DOHH2 (cell line): ENCODE results near the gene KLK13.

Source experiments
- H3F3A ChIP-seq: fragments of 200-600 bp; sonication (generic), shearing (Covaris generic); 2 replicates; pipeline ENCODE4 v1.6.0; 2016; ENCODE audit warnings: antibody characterized with exemption, mild to moderate bottlenecking; ENCODE audit not compliant: control insufficient read depth, insufficient read depth
- H3K27ac ChIP-seq: fragments of 200-600 bp; sonication (generic); 2 replicates; pipeline ENCODE4 v1.5.1; 2014; ENCODE audit warnings: low read depth, mild to moderate bottlenecking, low read length, moderate library complexity
- H3K27me3 ChIP-seq: fragments of 200-600 bp; sonication (generic); 2 replicates; pipeline ENCODE4 v1.6.1; 2014; ENCODE audit warnings: mild to moderate bottlenecking, low read length, mixed read lengths; ENCODE audit not compliant: control insufficient read depth
- H3K36me3 ChIP-seq: fragments of 200-600 bp; sonication (generic); 2 replicates; pipeline ENCODE4 v1.6.1; 2014; ENCODE audit warnings: mild to moderate bottlenecking, low read length, moderate library complexity, mixed read lengths; ENCODE audit not compliant: control insufficient read depth
- H3K4me1 ChIP-seq: fragments of 200-600 bp; sonication (generic); 2 replicates; pipeline ENCODE4 v1.6.1; 2014; ENCODE audit warnings: mild to moderate bottlenecking, low read length, mixed read lengths; ENCODE audit not compliant: control insufficient read depth
- H3K4me2 ChIP-seq: fragments of 200-600 bp; sonication (generic); 2 replicates; pipeline ENCODE4 v1.6.0; 2014; ENCODE audit warnings: mild to moderate bottlenecking, low read length, moderate library complexity
- H3K4me3 ChIP-seq: fragments of 200-600 bp; sonication (generic); 2 replicates; pipeline ENCODE4 v1.5.1; 2014; ENCODE audit warnings: mild to moderate bottlenecking, low read length, mixed read lengths
- H3K79me2 ChIP-seq: fragments of 200-600 bp; sonication (generic); 2 replicates; pipeline ENCODE4 v1.6.1; 2014; ENCODE audit warnings: mild to moderate bottlenecking, low read length, mixed read lengths; ENCODE audit not compliant: control insufficient read depth
- H3K9me2 ChIP-seq: fragments of 200-600 bp; sonication (generic); replicated peaks from 2 replicates; pipeline ENCODE4 v1.6.1; 2014; ENCODE audit warnings: mild to moderate bottlenecking, low read length, mixed read lengths; ENCODE audit not compliant: control insufficient read depth
- H3K9me3 ChIP-seq: fragments of 200-600 bp; sonication (generic); 2 replicates; pipeline ENCODE4 v1.6.1; 2014; ENCODE audit warnings: antibody characterized with exemption, low read length, mixed read lengths; ENCODE audit not compliant: control insufficient read depth, insufficient read depth
- H4K20me1 ChIP-seq: fragments of 200-600 bp; sonication (generic); 2 replicates; pipeline ENCODE4 v1.6.0; 2014; ENCODE audit warnings: low read depth, mild to moderate bottlenecking, antibody characterized with exemption, low read length, moderate library complexity; ENCODE audit not compliant: control insufficient read depth, insufficient read depth
- EZH2phosphoT487 ChIP-seq: fragments of 200-600 bp; sonication (generic); IDR thresholded peaks from 2 replicates; pipeline ENCODE4 v1.6.1; 2017; ENCODE audit warnings: borderline replicate concordance, mild to moderate bottlenecking, antibody characterized with exemption, low read length, moderate library complexity, mixed read lengths
- TF ChIP-seq, protein P1 (sequence below): fragments of 200-600 bp; sonication (generic); IDR thresholded peaks from one replicate; pipeline ENCODE4 v1.5.1; 2014; ENCODE audit warnings: antibody characterized with exemption, mild to moderate bottlenecking, low read depth, low read length; ENCODE audit not compliant: poor library complexity, severe bottlenecking

KLK13 gene, protein sequence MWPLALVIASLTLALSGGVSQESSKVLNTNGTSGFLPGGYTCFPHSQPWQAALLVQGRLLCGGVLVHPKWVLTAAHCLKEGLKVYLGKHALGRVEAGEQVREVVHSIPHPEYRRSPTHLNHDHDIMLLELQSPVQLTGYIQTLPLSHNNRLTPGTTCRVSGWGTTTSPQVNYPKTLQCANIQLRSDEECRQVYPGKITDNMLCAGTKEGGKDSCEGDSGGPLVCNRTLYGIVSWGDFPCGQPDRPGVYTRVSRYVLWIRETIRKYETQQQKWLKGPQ

GRCh38 chr19:51064534-51065220 is at the start of gene KLK13:
KLK13 (minus strand) TSS chr19:51065092; CDS start chr19:51065067, 25 bp downstream.
- no peak within 1 kb of the TSS for H3K27ac ChIP-seq

GRCh38 chr19:51114087-51114729 is 49.3 kb upstream of the KLK13 start:
- no peak overlapping the region for H3K27ac ChIP-seq
- H3K4me2 ChIP-seq, result no peak overlapping the region
- no peaks in the 10 kb centered on the region for H3K36me3 ChIP-seq
- H3K79me2 ChIP-seq, result no peaks in the 10 kb centered on the region
- H4K20me1 ChIP-seq, result no peaks in the 10 kb centered on the region
- peaks cover 9% of the 10 kb centered on the region for H3K4me1 ChIP-seq
- no peaks in the 10 kb centered on the region for H3K9me3 ChIP-seq
- H3F3A ChIP-seq, result no peaks in the 10 kb centered on the region
- H3K9me2 ChIP-seq, result no peaks in the 10 kb centered on the region
- H3K4me3 ChIP-seq, result no peak overlapping the region
- no peak for TF ChIP-seq EZH2phosphoT487
- TF ChIP-seq, protein P1, sequence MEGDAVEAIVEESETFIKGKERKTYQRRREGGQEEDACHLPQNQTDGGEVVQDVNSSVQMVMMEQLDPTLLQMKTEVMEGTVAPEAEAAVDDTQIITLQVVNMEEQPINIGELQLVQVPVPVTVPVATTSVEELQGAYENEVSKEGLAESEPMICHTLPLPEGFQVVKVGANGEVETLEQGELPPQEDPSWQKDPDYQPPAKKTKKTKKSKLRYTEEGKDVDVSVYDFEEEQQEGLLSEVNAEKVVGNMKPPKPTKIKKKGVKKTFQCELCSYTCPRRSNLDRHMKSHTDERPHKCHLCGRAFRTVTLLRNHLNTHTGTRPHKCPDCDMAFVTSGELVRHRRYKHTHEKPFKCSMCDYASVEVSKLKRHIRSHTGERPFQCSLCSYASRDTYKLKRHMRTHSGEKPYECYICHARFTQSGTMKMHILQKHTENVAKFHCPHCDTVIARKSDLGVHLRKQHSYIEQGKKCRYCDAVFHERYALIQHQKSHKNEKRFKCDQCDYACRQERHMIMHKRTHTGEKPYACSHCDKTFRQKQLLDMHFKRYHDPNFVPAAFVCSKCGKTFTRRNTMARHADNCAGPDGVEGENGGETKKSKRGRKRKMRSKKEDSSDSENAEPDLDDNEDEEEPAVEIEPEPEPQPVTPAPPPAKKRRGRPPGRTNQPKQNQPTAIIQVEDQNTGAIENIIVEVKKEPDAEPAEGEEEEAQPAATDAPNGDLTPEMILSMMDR, result no peak
- H3K27me3 ChIP-seq, result peaks cover 14% of the 10 kb centered on the region

More at GRCh38 chr19:51064534-51065220, at the start of gene KLK13:
- Histone ChIP-seq H3K9me2 (no peaks in the 10 kb centered on the region), H3K4me2 (no peak within 1 kb of the TSS), H3K79me2 (no peaks in the 10 kb centered on the region), H3K9me3 (no peaks in the 10 kb centered on the region), H3K4me1 (no peaks in the 10 kb centered on the region), H3K27me3 (0 out of 2 replicates have a peak, but pooled peaks cover 4% of the 10 kb centered on the region), H3F3A (no peaks in the 10 kb centered on the region), H3K36me3 (no peaks in the 10 kb centered on the region), H4K20me1 (no peaks in the 10 kb centered on the region), H3K4me3 (no peak within 1 kb of the TSS)
- no peak for TF ChIP-seq EZH2phosphoT487
- TF ChIP-seq, protein P1, result no peak

GRCh38 chr19:51111606-51112005 is 46.7 kb upstream of the KLK13 start:
- TF ChIP-seq, protein P1, result no peak
- no peak for TF ChIP-seq EZH2phosphoT487
- Histone ChIP-seq H3K4me2 (no peak overlapping the region), H3K9me3 (no peaks in the 10 kb centered on the region)

More at GRCh38 chr19:51111606-51112005, 46.7 kb upstream of the KLK13 start:
- H3K27ac ChIP-seq, result no peak overlapping the region
- H3K36me3 ChIP-seq, result peaks cover 8% of the 10 kb centered on the region
- no peaks in the 10 kb centered on the region for H3F3A ChIP-seq
- no peaks in the 10 kb centered on the region for H4K20me1 ChIP-seq
- peaks cover 24% of the 10 kb centered on the region for H3K4me1 ChIP-seq
- H3K79me2 ChIP-seq, result peaks cover 16% of the 10 kb centered on the region
- peaks cover 10% of the 10 kb centered on the region for H3K27me3 ChIP-seq
- H3K9me2 ChIP-seq, result no peaks in the 10 kb centered on the region
- no peak overlapping the region for H3K4me3 ChIP-seq
